KOPT-K1 (cell line): ENCODE results near the gene KLHDC7B.
"Not testable (repeated sequence)": the region's sequence is repeated elsewhere in the genome, so short reads cannot be mapped to it uniquely, and the experiment has no call there.

Experiments
- H3K27ac ChIP-seq: fragments of 200-600 bp; sonication (generic); 2 replicates; pipeline ENCODE4 v1.5.1; 2016; ENCODE audit warnings: antibody characterized with exemption, mild to moderate bottlenecking, low read depth, low read length; ENCODE audit not compliant: poor library complexity, severe bottlenecking
- H3K36me3 ChIP-seq: fragments of 200-600 bp; sonication (generic); 2 replicates; pipeline ENCODE4 v1.5.1; 2017; ENCODE audit warnings: antibody characterized with exemption, mild to moderate bottlenecking, low read length, moderate library complexity; ENCODE audit not compliant: insufficient read depth
- H3K9me3 ChIP-seq: fragments of 200-600 bp; sonication (generic); 2 replicates; pipeline ENCODE4 v1.5.1; 2017; ENCODE audit warnings: antibody characterized with exemption, low read length, mild to moderate bottlenecking; ENCODE audit not compliant: insufficient read depth, poor library complexity, severe bottlenecking

The KLHDC7B gene

DNA sequence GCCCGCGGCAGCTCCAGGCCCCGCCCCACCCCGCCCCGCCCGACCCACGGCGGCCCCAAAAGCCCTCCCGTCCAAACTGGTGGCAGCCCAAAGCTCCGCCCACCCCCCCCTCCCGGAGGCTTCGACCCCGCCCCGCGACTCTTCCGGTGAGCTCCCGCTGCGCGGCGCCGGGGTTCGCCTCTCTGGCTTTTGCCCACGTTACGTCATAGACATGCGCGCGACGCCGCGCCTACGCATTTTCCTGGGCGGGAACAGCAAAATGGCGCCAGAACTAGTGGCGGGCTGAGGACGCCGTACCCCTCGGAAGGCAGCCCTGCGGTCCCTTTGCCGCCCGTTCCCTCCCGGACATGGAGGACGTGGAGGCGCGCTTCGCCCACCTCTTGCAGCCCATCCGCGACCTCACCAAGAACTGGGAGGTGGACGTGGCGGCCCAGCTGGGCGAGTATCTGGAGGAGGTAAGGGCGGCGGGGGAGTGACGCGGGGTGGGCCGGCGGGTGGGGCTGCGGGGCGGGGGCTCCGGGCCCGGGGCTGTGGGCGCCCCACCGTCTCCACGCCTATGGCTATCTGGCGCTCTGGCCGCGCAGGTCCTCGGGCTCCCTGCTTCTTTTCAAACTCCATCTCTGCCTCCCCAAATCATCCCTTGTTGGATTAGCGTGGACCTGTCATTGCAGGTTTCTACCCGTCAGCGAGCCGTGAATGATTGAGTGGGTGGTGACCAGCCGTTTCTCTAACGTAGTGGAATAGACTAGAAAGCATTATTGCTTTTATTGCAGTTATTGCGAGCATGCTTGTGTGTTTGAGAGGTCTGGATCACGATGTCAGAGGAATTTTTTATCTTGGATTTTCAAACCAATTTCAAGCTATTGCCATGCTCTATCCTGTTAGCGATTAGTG lies 37.5 kb upstream of the KLHDC7B start, which contains the start of gene NCAPH2:
TSS of gene NCAPH2 (plus strand) at position 234 of the 894 bp plus-strand sequence. CDS start at position 348, 114 bp downstream.
- Histone ChIP-seq H3K36me3 (peaks cover 46% of the 10 kb centered on the region), H3K27ac (peak within 1 kb of the TSS; percentile 94), H3K9me3 (no peaks in the 10 kb centered on the region)

- peak overlapping the region; percentile 94 for H3K27ac ChIP-seq
- H3K9me3 ChIP-seq, result no peaks in the 10 kb centered on the region
- H3K36me3 ChIP-seq, result peaks cover 50% of the 10 kb centered on the region
Measured at GRCh38 chr22:50508897-50509296, 36.8 kb upstream of the KLHDC7B start.

GRCh38 chr22:50513175-50513574 lies 32.5 kb upstream of the KLHDC7B start:
- Histone ChIP-seq H3K9me3 (no peaks in the 10 kb centered on the region), H3K27ac (no peak overlapping the region), H3K36me3 (peaks cover 70% of the 10 kb centered on the region)

DNA sequence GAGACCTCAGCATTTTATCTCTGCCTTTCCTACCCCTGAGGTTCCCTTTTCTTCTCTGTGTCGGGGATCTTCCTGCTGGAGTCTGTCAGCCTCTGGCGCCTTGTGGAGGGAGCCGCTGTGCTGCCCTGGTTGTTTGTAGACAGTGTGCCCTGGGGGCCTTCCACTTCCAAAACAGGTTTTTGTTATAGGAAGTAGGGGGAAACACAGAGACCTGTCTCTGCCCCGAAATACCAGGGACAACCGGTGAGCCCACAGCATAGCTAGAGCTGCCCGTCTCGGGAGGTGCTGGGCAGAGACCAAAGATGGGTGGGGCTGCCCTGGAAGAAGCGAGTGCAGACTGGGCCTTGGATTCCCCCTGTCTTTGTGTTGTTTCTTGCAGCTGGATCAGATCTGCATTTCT lies 29.6 kb upstream of the KLHDC7B start:
- Histone ChIP-seq H3K27ac (no peak overlapping the region), H3K9me3 (no peaks in the 10 kb centered on the region), H3K36me3 (peaks cover 91% of the 10 kb centered on the region)

DNA sequence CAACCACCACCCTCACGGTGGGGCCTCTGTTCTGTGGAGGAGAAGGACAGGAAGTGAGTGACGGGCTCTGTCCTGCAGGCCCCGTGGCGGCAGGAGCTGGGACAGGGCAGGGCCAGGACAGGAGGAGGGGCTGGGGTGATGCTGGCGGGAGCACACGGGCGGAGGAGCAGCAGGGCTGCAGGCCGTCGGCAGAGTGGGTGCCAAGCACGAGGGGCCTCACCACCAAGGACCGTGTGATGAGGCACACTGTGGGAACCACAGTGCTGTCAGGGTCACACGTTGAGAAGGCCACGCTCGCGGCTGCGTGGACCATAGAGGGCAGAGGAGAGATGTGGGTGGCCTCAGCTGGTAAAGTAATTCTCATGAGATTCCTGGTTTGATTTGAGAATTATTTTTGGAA lies 28.8 kb upstream of the KLHDC7B start:
- H3K27ac ChIP-seq, result no peak overlapping the region
- peaks cover 94% of the 10 kb centered on the region for H3K36me3 ChIP-seq
- H3K9me3 ChIP-seq, result no peaks in the 10 kb centered on the region

GRCh38 chr22:50517495-50518260 lies 28.0 kb upstream of the KLHDC7B start:
- no peak overlapping the region for H3K27ac ChIP-seq
- no peaks in the 10 kb centered on the region for H3K9me3 ChIP-seq
- peaks cover 94% of the 10 kb centered on the region for H3K36me3 ChIP-seq

GRCh38 chr22:50518606-50519005 lies 27.1 kb upstream of the KLHDC7B start:
- Histone ChIP-seq H3K9me3 (no peaks in the 10 kb centered on the region), H3K27ac (no peak overlapping the region), H3K36me3 (peaks cover 94% of the 10 kb centered on the region)

DNA sequence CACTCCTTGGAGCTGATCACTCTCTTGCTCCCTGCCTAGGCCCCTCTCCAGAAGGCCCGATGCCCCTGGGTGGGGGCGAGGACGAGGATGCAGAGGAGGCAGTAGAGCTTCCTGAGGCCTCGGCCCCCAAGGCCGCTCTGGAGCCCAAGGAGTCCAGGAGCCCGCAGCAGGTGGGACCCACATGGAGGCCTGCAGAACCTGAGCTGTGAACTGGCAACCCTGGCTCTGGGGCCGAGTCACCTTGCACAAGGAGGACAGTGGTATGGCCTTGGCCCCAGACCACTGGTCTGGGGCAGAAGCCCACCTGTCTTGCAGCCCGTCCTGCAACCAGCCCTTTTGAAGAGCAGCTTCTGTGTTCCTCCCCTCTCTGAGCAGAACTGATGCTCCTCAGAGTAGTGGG lies 26.5 kb upstream of the KLHDC7B start:
- Histone ChIP-seq H3K9me3 (no peaks in the 10 kb centered on the region), H3K27ac (no peak overlapping the region), H3K36me3 (peaks cover 94% of the 10 kb centered on the region)

GRCh38 chr22:50520184-50520583 lies 25.5 kb upstream of the KLHDC7B start:
- H3K9me3 ChIP-seq, H3K27ac ChIP-seq: not testable (repeated sequence)
- peaks cover 89% of the 10 kb centered on the region for H3K36me3 ChIP-seq

GRCh38 chr22:50520826-50521453 lies 24.8 kb upstream of the KLHDC7B start:
- Histone ChIP-seq H3K9me3 (no peaks in the 10 kb centered on the region), H3K27ac (no peak overlapping the region), H3K36me3 (peaks cover 85% of the 10 kb centered on the region)

GRCh38 chr22:50521710-50522109 lies 24.0 kb upstream of the KLHDC7B start:
- Histone ChIP-seq H3K27ac (no peak overlapping the region), H3K9me3 (no peaks in the 10 kb centered on the region), H3K36me3 (peaks cover 77% of the 10 kb centered on the region)

DNA sequence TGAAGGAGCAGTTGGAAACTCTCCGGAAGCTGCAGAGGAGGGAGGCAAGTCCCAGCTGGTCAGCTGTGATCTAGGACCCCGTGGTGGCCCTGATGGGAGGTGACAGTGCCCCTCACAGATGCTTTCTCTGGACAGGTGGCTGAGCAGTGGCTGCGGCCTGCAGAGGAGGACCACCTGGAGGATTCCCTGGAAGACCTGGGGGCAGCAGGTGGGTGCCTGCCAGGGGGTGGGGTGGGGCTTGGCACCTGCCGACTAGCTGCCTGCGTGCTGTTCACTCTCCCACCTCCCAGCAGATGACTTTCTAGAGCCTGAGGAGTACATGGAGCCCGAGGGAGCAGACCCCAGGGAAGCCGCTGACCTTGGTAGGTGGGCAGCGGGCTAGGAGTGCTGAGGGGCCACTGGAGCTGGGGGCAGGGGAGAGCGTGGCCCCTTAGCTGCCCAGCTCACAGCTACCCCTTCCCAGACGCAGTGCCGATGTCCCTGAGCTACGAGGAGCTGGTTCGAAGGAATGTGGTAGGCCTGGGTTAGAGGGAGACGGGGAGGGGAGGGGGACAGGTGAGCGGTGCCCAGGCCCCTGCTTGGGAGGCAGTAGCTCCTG lies 23.4 kb upstream of the KLHDC7B start:
- H3K9me3 ChIP-seq, result no peaks in the 10 kb centered on the region
- peaks cover 71% of the 10 kb centered on the region for H3K36me3 ChIP-seq
- no peak overlapping the region for H3K27ac ChIP-seq

GRCh38 chr22:50522806-50523438 lies 22.8 kb upstream of the KLHDC7B start:
- Histone ChIP-seq H3K9me3 (no peaks in the 10 kb centered on the region), H3K27ac (no peak overlapping the region), H3K36me3 (peaks cover 65% of the 10 kb centered on the region)

DNA sequence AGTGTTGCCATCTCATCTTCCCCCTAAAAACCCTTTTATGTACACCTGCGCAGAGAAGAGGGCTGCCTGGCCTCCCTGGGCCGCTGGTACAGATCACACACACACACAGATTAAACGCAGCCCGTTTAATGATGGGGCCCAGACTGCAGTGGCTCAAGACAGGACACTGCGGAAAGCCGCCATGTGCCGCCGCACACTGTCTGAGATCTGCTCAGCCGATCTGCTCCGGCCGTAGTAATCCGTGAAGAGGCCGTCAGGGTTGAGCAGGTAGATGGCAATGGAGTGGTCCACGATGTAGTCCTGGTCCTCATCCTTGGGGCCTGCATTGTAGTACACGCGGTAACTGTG lies 22.3 kb upstream of the KLHDC7B start:
- Histone ChIP-seq H3K36me3 (peaks cover 60% of the 10 kb centered on the region), H3K9me3 (no peaks in the 10 kb centered on the region), H3K27ac (no peak overlapping the region)
